NB4 (cell line): ENCODE data around the gene NRXN3.

ENCODE experiments used
- DNase-seq: peaks from one replicate; pipeline ENCODE4 v3.0.0; 2010; ENCODE audit warnings: low read depth
- H3K4me3 ChIP-seq: one replicate; pipeline ENCODE4 v1.5.1; 2011; ENCODE audit warnings: mild to moderate bottlenecking, low read depth, low read length, moderate library complexity
- CTCF ChIP-seq: IDR thresholded peaks from one replicate; pipeline ENCODE4 v1.5.1; 2012; ENCODE audit warnings: low read depth, low read length
- MAX ChIP-seq: IDR thresholded peaks from 2 replicates; pipeline ENCODE4 v1.6.1; 2011; ENCODE audit warnings: low read depth, low read length
- MYC ChIP-seq: IDR thresholded peaks from 2 replicates; pipeline ENCODE4 v1.6.1; 2011; ENCODE audit warnings: low read depth, low read length
- POLR2A ChIP-seq: IDR thresholded peaks from 2 replicates; pipeline ENCODE4 v1.6.1; 2011; ENCODE audit warnings: mild to moderate bottlenecking; ENCODE audit not compliant: insufficient read length; ENCODE audit errors: extremely low read depth

NRXN3 gene

GRCh38 chr14:79656056-79656455 lies 1485.9 kb downstream of the NRXN3 start:
- no peak for DNase-seq
- TF ChIP-seq MAX (no peak), CTCF (no peak), MYC (no peak), POLR2A (no peak)
- H3K4me3 ChIP-seq = no peak overlapping the region

- no peak for DNase-seq
- TF ChIP-seq MYC = no peak
- TF ChIP-seq MAX = no peak
- TF ChIP-seq CTCF = no peak
- TF ChIP-seq POLR2A = no peak
- H3K4me3 ChIP-seq = no peak overlapping the region
Measured at GRCh38 chr14:79656496-79656895, 1486.3 kb downstream of the NRXN3 start.

GRCh38 chr14:79658221-79658620 lies 1488.0 kb downstream of the NRXN3 start:
- DNase-seq = no peak
- no peak overlapping the region for H3K4me3 ChIP-seq
- TF ChIP-seq MYC (no peak), CTCF (no peak), POLR2A (no peak), MAX (no peak)

- no peak overlapping the region for H3K4me3 ChIP-seq
- no peak for DNase-seq
- TF ChIP-seq POLR2A (no peak), CTCF (no peak), MYC (no peak), MAX (no peak)
Measured at GRCh38 chr14:79658769-79659168, 1488.6 kb downstream of the NRXN3 start.

- TF ChIP-seq MYC (no peak), MAX (no peak), POLR2A (no peak), CTCF (no peak)
- no peak for DNase-seq
Measured at GRCh38 chr14:79660053-79660939, 1490.1 kb downstream of the NRXN3 start.

More at GRCh38 chr14:79660053-79660939, 1490.1 kb downstream of the NRXN3 start:
- no peak overlapping the region for H3K4me3 ChIP-seq
